Measurements from ENCODE around the gene NR1D2.
A peak's percentile ranks its signal among the peaks of the same experiment; 100 is the strongest.
"Not testable (repeated sequence)": the region's sequence is repeated elsewhere in the genome, so short reads cannot be mapped to it uniquely, and the experiment has no call there.

The NR1D2 gene

DNA sequence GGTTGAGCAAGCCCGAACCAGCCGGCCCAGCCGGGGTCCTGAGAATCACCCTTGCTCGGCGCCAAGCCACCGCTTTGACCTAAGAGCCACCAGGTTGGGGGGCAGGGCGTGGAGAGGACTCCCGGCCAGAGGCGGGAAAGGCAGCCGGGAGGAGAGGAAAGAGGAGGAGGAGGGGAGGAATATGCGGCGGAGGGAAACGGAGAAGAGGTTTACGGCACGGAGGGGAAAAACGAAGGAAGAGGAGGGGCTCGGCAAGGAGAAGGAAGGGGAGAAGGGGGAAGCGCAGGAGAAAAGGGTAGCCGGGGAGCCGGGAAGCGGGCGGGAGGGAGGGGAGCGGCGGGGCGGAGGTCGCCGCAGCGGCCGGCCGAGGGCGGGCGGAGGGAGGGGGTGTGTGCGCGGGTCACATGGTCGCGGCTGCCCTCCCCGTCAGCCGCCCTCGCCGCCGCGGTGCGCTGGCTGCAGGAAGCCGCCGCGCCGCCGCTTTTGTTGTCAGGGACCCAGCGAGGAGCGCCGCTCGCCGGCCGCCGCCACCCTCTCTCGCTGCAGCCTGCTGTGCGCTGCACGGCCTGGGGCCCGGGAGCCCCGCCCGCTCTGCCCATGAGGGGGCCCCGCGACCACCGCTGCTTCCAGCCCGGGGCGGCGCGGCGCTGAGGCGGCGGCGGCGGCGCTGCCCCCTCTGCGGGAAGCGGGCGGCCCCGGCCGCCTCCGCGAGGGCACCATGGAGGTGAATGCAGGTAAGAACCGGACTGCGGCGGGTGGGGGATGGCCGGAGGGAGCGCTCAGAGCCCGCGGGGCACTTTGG, at the start of gene NR1D2:
TSS of gene NR1D2 (plus strand) at position 426 of the 802 bp plus-strand sequence. CDS start at position 719, 293 bp downstream.
- peak; percentile 73 for DNase-seq

DNA sequence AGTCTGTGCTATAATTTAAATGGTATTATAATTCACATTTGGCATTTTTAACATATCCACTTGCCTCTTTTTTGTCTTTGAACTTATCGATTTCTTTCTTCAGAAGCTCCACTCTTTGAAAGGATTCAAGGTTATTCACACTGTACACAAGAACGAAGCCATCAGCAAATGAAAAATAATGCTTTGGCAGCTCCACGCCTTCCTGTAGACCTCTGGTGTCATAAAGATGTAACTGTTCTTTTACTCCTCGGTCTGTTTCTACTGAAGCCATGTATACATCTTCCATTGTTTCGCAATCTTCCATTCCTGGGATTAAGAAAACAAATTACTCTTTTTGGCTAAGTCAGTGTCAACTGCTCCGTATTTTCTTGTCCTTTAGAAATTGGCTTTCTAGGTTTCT, 44.3 kb upstream of the NR1D2 start:
- no peak for DNase-seq

DNA sequence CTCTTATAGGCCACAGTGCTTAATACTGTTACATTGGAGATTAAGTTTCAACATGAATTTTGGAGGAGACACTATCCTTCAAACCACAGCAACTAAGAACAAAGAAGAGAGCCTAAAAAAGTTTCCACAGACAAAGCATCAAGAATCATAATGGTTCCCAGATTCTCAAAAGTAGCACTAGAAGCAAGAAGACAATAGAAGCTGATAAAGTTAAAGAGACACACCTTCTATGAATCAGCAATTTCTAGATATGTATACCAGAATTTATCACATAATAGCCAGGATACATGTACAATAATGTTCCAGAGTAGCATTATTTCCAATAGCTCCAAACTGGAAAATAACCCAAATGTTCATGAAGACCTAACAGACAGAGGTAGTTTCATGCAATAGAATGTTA, 40.5 kb upstream of the NR1D2 start:
- no peak for DNase-seq

DNA sequence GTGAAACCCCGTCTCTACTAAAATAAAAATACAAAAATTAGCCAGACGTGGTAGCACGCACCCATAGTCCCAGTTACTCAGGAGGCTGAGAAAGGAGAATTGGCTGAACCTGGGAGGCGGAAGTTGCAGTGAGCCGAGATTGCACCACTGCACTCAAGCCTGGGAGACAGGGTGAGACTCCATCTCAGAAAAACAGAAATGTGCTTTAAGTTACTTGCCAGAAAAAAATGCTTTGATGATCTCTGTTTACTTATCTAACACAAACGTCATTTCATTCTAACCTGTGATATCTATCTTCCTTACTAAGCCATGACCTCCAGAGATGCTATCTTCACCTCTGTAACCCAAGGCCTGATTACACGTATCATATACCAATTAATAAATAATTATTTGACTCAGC, 35.7 kb upstream of the NR1D2 start:
- no peak for DNase-seq

DNA sequence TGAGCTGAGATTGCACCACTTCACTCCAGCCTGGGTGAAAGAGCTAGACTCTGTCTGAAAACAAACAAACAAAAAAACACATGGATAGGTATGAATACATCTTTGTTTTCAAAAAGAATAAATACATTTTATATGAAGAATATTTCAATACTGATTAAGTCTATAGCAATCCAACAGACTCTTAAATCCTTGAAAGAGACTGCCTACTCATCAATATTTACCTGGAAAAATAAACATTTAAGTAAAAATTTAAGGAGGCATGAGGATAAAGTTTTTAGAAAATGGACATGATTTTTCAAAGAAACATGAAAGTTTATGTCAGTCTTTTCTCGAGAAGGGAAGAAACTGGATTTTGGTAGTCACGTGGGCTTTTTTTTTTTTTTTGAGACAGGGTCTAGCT, 33.7 kb upstream of the NR1D2 start:
- DNase-seq: no peak

DNA sequence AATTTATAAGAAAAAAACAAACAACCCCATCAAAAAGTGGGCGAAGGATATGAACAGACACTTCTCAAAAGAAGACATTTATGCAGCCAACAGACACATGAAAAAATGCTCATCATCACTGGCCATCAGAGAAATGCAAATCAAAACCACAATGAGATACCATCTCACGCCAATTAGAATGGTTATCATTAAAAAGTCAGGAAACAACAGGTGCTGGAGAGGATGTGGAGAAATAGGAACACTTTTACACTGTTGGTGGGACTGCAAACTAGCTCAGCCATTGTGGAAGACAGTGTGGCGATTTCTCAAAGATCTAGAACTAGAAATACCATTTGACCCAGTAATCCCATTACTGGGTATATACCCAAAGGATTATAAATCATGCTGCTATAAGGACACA, 32.8 kb upstream of the NR1D2 start:
- not testable (repeated sequence) for DNase-seq

DNA sequence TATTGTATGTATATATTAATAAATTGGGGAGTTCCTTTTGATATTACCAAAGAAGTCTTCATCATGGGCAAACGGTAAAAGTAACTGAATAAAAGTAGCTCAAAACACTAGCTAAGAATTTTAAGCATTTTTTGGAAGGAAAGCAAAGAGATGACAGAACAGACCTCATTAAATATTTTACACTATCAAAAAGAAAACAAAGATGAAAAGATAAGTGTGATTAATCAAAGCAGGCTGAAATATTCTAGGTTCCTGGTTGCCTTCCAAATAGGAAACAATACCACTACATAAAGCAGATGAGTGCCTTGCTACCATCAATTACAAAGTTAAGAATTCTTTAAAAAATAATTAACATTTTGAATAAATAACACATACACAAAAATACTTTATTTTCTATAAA, 31.9 kb upstream of the NR1D2 start:
- DNase-seq: no peak

DNA sequence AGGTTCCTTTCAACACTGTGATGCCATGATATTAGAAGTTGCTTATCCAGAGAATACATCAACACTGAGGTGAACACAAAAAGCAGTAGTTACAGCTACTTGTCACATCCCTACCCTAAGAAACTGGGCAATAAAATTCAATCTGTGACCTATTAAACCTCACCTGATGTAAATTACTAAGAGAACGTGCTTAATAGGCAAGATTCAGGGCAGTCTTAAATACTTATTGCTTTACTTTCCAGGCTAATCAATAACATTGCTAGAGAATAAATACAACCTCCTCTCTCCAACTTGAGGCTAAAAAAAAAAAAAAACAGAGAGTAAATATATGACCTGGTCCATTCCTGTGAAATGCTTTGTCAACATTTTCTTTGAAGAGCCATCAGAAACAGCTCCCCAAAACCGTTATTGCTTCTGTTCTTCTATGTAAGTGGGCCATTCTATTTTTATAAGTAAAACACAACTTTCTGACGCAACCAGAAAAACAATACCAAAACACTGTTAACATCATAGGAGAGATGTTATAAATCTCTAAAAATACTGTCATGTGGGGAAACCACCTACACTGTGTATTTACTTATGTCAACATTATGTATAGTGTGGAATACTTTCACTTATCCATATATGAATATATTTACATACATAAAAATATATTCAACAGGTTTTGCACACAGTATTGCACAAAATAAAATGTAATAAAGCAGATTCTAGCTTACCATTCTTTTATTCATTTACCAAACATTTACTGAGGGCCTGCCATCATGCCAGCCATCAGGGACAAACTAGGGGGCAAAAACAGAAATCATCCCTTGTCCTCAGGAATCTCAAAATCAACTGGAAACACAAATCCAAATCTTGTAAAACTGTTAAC, 31.0 kb upstream of the NR1D2 start:
- DNase-seq: no peak

DNA sequence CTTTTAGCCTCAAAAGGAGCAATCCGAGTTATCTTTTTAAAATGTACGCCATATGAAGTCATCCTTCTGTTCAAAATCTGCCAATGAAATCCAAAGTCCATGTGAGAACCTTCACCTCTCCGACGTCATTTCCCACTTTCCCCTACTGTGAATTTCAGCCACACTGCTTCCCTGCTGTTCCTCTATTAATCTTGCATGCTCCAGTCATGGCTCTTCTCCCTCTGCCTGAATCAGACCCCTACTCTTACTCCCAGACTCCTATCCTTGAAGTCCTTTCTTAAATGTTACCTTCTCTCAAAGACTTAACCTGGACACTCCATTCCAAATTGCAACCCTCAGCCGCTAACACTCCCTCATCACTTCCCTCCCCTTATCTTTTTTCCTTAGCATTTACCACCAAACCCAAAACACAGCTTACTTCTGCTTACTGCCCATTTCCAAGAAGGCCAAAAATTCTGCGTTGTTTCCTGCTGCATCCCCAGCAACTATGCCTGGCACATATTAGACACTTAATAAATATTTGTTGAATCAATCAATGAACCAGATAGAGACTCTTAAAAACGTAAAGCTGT, 29.5 kb upstream of the NR1D2 start:
- no peak for DNase-seq

DNA sequence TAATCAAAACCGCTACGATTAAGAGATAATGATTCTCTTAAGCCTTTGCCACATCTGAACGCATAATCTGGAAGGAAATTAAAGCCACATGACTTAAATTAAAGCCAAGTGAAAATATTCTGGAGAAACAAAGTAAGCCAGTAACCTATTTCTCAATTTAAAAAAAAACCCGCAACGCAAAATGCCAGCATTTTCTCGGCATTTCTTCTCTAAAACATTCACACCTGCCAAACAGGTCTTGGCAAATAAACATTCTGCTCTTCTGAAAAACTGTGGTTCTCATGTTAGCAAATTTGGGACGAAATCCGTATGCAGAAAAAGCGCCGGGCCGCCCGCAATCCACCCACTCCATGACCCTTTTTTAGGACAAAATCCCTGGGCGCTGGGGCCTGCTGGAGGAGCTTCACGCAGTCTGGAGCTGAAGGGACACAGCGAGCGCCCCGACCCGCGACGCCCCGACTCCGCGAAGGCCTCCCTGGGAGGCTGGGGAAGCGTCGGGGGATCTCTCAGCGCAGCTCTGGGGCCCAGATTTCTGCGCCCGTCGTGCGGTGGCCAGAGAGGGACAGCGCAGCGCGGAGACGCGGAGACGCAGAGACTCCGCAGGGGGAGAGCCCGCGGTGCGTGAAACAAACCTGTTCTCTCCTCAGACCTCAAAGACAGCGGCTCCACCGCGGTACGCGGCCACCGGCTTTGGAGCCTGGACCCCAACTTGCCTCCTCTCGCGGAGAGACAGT, 28.8 kb upstream of the NR1D2 start:
- no peak for DNase-seq

DNA sequence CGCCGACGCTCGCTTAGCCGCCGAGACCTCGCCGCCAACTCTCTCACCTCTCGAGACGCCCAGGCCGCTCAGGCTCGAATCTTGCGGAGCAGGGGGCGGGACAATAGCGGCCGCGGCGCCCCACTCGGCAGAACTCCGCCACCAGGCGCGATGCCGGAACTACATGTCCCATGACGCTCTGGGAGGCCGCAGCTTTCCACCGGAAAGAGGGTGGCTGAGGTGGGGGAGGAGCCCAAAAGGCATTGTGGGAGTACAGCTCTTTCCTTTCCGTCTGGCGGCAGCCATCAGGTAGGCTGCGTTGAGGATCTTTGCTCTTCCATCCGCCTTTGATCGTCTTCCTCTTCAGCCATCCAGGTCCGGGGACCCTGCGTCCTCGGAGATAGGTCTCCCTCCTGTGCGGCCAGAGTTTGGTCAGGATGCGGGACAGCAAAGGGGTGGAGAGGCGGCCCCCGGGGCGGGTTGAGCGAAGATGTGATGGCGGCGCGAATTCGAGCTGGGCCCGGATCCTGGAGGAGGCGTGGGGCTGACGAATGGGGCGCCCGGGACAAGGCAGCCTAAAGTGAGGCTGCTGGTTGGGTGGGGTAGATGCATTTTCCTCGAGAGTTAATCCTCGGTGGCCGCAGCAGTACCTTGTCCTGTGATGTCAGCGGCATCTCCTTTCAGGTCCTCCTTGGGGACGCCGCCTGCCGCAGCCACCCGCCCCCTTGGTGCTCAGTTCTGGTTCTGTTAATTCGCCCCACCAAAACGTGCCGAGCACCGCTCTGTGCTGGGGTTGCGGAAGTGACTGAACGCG, 28.0 kb upstream of the NR1D2 start, which contains the start of the genes NKIRAS1 and RPL15:
TSS of gene NKIRAS1 (minus strand) at position 105 of the 793 bp plus-strand sequence. CDS start 6,086 bp downstream, outside the sequence.
TSS of gene RPL15 (plus strand) at position 247 of the 793 bp plus-strand sequence. CDS start 728 bp downstream, outside the sequence.
- peak; percentile 95 for DNase-seq

DNA sequence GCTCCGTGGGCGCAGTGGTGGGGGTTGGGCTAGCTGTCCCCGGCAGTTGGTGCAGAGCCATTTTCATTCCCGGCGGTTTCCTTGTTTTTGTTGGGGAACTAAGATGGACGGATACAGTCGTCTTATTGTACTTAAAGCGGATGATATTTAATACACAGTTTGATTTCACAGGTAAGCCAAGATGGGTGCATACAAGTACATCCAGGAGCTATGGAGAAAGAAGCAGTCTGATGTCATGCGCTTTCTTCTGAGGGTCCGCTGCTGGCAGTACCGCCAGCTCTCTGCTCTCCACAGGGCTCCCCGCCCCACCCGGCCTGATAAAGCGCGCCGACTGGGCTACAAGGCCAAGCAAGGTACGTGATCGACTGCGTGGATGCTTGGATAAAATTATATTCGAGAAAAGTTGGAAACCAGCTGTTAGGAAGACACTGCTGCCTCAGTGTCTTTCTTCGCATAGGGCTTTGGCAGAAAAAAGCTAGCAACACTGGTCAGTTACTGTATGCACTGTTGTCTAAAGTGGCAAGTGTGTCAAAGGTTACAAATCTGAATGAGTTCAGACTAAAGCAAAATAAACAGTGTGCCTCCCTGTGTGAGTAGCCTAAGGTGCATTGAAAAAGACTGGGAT, 27.3 kb upstream of the NR1D2 start:
- DNase-seq: not testable (repeated sequence)

DNA sequence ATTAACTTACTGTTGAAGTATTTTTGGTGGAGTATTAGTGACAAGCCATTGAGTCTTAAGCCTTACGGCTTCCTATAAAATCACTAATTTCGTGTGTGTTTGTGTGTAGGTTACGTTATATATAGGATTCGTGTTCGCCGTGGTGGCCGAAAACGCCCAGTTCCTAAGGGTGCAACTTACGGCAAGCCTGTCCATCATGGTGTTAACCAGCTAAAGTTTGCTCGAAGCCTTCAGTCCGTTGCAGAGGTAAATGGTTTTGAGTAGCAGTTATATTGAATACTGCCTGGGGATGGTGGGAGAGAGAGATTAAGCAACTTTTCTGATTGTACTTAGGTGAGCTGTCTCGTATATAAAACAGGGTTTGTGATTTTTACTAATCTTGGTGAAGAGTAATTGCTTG, 26.8 kb upstream of the NR1D2 start:
- not testable (repeated sequence) for DNase-seq

DNA sequence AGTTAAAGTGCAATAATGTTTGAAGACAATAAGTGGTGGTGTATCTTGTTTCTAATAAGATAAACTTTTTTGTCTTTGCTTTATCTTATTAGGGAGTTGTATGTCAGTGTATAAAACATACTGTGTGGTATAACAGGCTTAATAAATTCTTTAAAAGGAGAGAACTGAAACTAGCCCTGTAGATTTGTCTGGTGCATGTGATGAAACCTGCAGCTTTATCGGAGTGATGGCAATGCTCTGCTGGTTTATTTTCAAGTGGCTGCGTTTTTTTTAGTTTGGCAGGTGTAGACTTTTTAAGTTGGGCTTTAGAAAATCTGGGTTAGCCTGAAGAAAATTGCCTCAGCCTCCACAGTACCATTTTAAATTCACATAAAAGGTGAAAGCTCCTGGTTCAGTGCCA, 25.5 kb upstream of the NR1D2 start:
- DNase-seq: no peak

DNA sequence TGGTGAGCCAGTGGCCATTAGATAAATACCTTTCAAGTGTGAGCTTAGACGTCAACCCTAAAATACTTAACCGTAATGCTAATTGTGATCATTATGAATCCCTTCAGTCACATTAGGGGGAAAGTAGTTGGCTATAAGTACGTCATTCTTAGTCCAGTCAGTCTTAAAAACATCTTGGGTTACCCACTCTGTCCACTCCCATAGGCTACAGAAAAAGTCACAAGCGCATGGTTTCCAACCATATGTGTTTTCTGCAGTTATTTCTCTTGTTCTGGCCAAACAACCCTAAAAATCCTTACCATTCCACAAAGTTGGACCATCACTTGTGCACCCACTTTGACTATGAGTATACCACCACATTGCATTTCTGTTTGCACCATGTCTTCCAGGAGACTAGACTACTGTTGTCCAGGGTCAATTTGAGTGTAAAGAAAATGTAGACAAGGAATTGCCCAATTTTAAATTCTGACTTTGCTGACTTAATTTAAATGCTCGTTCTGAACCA, 24.9 kb upstream of the NR1D2 start:
- DNase-seq: no peak

DNA sequence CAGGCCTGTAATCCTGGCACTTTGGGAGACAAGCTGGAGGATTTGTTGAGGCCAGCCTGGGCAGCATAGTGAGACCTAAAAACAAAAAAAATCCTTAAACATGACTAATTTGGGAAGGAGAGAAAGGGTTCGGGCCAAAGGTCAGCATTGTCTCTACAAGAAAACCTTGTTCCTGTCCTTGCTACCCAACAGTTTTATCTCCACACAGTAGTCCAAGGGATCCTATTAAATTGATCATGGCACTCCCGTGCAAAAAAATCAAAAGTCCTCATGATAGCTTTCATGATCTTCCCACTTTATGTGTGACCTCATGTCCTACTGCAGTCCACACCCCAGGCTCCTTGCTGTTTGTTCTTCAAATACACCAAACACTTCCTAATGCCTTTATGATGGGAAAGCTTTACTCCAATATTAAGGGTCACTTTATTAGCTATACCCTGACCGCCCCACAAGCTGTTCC, 24.0 kb upstream of the NR1D2 start:
- DNase-seq: no peak

DNA sequence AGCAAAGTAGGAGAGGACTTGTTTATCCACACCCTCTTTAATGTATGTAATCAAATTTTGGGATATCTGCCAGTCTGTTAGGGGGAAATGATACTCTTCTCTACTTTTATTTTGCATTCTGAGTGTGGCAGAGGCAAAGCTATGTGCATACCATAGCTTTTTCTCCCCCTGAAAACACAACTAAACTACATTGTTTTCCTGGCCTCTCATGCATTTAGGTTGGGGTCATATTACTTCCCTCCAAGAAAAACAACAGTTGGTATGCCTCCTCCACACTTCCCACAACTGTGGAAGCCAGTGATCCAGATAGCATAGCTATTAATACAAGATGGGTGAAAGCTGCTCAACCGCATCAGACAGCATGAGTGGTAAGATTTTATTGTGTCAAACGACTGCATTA, 21.3 kb upstream of the NR1D2 start:
- no peak for DNase-seq

DNA sequence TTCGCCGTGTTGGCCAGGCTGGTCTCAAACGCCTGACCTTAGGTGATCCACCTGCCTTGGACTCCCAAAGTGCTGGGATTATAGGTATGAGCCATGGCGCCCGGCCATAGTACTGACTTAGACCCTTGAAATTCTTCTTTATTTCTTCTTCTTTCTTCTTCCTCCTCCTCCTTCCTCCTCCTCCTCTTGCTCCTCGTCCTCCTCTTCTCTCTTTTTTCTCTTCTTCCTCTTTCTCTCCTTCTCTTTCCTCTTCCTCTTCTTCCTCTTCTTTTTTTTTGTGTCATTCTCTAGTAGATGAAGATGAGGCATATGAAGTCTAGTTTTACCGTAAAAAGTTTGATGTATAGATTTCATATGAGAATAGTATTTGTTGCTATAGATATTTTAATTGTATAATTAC, 18.8 kb upstream of the NR1D2 start:
- no peak for DNase-seq

DNA sequence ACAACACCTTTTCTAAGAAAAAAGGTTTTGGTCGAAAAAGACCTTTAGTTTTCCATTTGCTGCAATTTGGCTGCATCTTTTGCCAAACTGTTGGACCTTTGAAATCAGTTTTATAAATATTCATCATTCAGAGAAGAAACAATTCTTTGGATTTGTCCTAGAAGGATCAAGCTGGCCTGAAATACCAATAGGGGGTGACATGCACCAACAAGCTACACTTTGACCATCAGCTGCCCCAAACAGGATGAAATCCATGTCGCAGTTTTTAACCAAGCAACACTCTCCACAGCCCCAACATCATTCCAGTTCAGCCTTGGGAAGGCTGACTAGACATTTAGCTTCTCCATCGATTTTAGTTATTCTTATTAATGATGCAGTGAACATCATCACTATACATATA, 18.4 kb upstream of the NR1D2 start:
- DNase-seq: no peak

DNA sequence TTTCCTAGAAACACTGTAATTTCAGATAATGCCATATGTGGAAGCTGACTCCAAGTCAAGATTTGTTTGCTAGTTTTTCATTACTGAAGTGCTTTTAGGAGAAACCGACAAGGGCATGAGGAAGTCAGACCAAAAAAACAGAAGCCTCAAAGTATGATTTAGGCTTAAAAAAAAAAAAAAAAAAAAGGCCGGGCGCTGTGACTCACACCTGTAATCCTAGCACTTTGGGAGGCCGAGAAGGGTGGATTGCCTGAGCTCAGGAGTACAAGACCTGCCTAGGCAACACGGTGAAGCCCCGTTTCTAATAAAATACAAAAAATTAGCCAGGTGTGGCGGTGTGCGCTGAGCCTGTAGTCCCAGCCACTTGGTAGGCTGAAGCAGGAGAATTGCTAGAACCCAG, 16.6 kb upstream of the NR1D2 start:
- no peak for DNase-seq

DNA sequence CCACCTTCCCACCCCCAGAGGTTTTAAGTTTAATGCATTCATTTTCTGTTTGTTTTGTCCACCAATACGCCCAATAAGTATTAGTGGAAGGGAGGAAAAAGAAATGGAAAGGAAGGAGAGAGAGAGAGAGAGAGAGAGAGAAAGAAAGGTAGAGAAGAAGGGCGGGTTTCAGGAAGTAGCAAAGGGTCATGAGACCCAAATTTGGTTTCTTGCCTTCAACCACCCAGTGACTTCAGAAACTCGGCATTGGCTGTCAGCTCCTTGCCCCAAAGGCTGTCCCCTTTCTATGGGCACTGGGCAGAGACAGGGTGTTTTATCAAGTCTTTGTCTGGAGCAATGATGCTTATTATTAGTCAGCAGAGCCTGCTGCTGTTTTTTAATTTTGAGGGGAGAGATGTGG, 13.5 kb upstream of the NR1D2 start:
- DNase-seq: no peak

All from NCI-H2029 treated with DMSO at 0.1 percent for 48 hours (cell line).